Ovary (tissue), 3 donors: ENCODE results near the gene TSPAN1.

Source experiments
- POLR2A ChIP-seq: fragments of 450-650 bp; IDR thresholded peaks from one replicate; pipeline ENCODE4 v1.6.1; 2017; ENCODE audit warnings: antibody characterized with exemption, mild to moderate bottlenecking, moderate library complexity
- TF ChIP-seq, protein P1 (sequence below), 3 donors: fragments of 450-650 bp in 2 of 3; fragments of 200-600 bp in 1 of 3; IDR thresholded peaks; one replicate each; pipeline versions ENCODE4 v1.5.1 to v1.8.0; 2016 to 2022; ENCODE audit warnings: antibody characterized with exemption in 3 of 3, mild to moderate bottlenecking in 1 of 3
- donor health status: DM: no; HTN: no; CAD: no.

DNA sequence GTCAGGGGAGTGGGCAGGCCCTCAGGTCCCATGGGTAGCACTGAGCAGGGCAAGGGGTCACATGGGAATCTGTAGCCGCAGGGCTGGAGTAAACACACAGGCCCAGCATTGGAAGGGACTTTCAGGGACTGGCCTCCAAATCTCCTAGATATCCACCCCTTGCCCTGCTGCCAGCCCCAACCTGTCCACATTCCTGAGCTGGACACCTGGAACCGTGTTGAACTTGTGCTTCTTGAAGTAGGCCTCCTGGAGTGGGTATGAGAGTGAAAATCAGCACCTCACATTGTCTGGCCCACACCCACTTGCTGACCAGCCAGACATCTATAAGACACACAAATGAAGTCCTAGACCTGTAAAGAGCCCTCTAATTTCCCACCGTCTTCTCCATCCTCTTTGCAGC lies 15.7 kb downstream of the TSPAN1 start:
- TF ChIP-seq, protein P1, sequence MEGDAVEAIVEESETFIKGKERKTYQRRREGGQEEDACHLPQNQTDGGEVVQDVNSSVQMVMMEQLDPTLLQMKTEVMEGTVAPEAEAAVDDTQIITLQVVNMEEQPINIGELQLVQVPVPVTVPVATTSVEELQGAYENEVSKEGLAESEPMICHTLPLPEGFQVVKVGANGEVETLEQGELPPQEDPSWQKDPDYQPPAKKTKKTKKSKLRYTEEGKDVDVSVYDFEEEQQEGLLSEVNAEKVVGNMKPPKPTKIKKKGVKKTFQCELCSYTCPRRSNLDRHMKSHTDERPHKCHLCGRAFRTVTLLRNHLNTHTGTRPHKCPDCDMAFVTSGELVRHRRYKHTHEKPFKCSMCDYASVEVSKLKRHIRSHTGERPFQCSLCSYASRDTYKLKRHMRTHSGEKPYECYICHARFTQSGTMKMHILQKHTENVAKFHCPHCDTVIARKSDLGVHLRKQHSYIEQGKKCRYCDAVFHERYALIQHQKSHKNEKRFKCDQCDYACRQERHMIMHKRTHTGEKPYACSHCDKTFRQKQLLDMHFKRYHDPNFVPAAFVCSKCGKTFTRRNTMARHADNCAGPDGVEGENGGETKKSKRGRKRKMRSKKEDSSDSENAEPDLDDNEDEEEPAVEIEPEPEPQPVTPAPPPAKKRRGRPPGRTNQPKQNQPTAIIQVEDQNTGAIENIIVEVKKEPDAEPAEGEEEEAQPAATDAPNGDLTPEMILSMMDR (IDR thresholded peaks at IDR 0.05) = no peak
- TF ChIP-seq POLR2A = no peak
